Fibroblast of lung (primary cell): ENCODE measurements around the gene CFAP410. TPM values are rescaled to one million over a fixed set of nuclear protein-coding genes. Genes with fewer than 3 reads are reported as not detected.

Experiments used
- DNase-seq, 2 donors: peaks; one replicate each; pipeline versions ENCODE4 v3.0.0 to v3.0.0-alpha.2; 2010; ENCODE audit warnings: low read depth in 2 of 2
- H2AFZ ChIP-seq: 2 replicates; pipeline ENCODE4 v1.5.1; 2012; ENCODE audit warnings: low read length, control low read depth, inconsistent platforms
- H3K27ac ChIP-seq: 2 replicates; pipeline ENCODE4 v1.5.1; 2011; ENCODE audit warnings: low read length, control low read depth; ENCODE audit not compliant: insufficient read depth
- H3K27me3 ChIP-seq: 2 replicates; pipeline ENCODE4 v1.5.1; 2011; ENCODE audit warnings: mild to moderate bottlenecking, low read length; ENCODE audit not compliant: control insufficient read depth, insufficient read depth
- H3K36me3 ChIP-seq: 2 replicates; pipeline ENCODE4 v1.5.1; 2011; ENCODE audit warnings: low read length; ENCODE audit not compliant: control insufficient read depth, insufficient read depth
- H3K4me1 ChIP-seq: 2 replicates; pipeline ENCODE4 v1.5.1; 2011; ENCODE audit warnings: low read length; ENCODE audit not compliant: control insufficient read depth, insufficient read depth; ENCODE audit errors: extremely low read depth
- H3K4me2 ChIP-seq: 2 replicates; pipeline ENCODE4 v1.5.1; 2011; ENCODE audit warnings: low read length, control low read depth; ENCODE audit not compliant: insufficient read depth; ENCODE audit errors: extremely low read depth
- H3K4me3 ChIP-seq, 4 experiments: fragments of 200-600 bp in 1 of 4; sonication (generic) in 1 of 4; replicated peaks in 1 of 4; 2 replicates each; pipeline ENCODE4 v1.5.1; 2011 to 2016; ENCODE audit warnings: low read length in 4 of 4, low read depth in 3 of 4, mild to moderate bottlenecking in 3 of 4, control low read depth in 2 of 4, inconsistent platforms in 1 of 4, mixed read lengths in 1 of 4; ENCODE audit not compliant: insufficient read depth in 1 of 4; ENCODE audit errors: control extremely low read depth in 1 of 4
- H3K79me2 ChIP-seq: 2 replicates; pipeline ENCODE4 v1.5.1; 2012; ENCODE audit warnings: mild to moderate bottlenecking, low read length, inconsistent platforms; ENCODE audit not compliant: control insufficient read depth, insufficient read depth
- H3K9ac ChIP-seq: 2 replicates; pipeline ENCODE4 v1.5.1; 2011; ENCODE audit warnings: mild to moderate bottlenecking, low read length, control low read depth; ENCODE audit not compliant: insufficient read depth
- H3K9me3 ChIP-seq: 2 replicates; pipeline ENCODE4 v1.5.1; 2012; ENCODE audit warnings: low read depth, low read length; ENCODE audit not compliant: control insufficient read depth, insufficient read depth
- H4K20me1 ChIP-seq: 2 replicates; pipeline ENCODE4 v1.5.1; 2011; ENCODE audit warnings: low read length; ENCODE audit not compliant: control insufficient read depth, insufficient read depth; ENCODE audit errors: extremely low read depth
- CTCF ChIP-seq, 2 donors: IDR thresholded peaks in 1 of 2; conservative IDR thresholded peaks in 1 of 2; 1 replicate in 1 of 2; 2 replicates in 1 of 2; pipeline ENCODE4 v1.5.1; 2011 to 2012; ENCODE audit warnings: low read length in 2 of 2, control low read depth in 1 of 2, inconsistent platforms in 1 of 2, low read depth in 1 of 2, mild to moderate bottlenecking in 1 of 2
- EZH2 ChIP-seq: IDR thresholded peaks from 2 replicates; pipeline ENCODE4 v1.5.1; 2012; ENCODE audit warnings: low read length, control low read depth, mild to moderate bottlenecking; ENCODE audit errors: missing control alignments
- polyA plus RNA-seq, 2 donors: library from polyadenylated mRNA; depleted of rRNA in 1 of 2; stranded (reverse) in 1 of 2; unstranded in 1 of 2; fragments of >200 nt; gene quantifications; 2 replicates each; pipeline ENCODE4 v1.2.1, GENCODE V29; 2011 to 2012; ENCODE audit warnings: missing spikeins in 1 of 2
- total RNA-seq: library from RNA; depleted of rRNA; stranded (reverse); fragments of >200 nt; gene quantifications from 2 replicates; pipeline ENCODE4 v1.2.1, GENCODE V29; 2014

Gene CFAP410
- total and polyA plus RNA-seq, 2 donors (not counting 1 experiment from before 2014, with no cell fraction given): 4.9 to 7.1 TPM

GRCh38 chr21:44321846-44322450 lies 17.2 kb downstream of the CFAP410 start:
- DNase-seq: no peak
- no peak overlapping the region for H3K9ac ChIP-seq
- H3K4me2 ChIP-seq: no peak overlapping the region
- no peak overlapping the region for H3K27ac ChIP-seq
- no peak overlapping the region for H3K4me3 ChIP-seq
- no peaks in the 10 kb centered on the region for H3K79me2 ChIP-seq
- no peaks in the 10 kb centered on the region for H4K20me1 ChIP-seq
- peaks cover 17% of the 10 kb centered on the region for H3K36me3 ChIP-seq
- H3K27me3 ChIP-seq: no peaks in the 10 kb centered on the region
- no peaks in the 10 kb centered on the region for H3K4me1 ChIP-seq
- TF ChIP-seq CTCF (conservative IDR thresholded peaks at IDR 0.05 in 1 of 2, IDR thresholded peaks at IDR 0.05 in 1 of 2; ENCODE audit: low read depth in 1 of 2, low read length in 2 of 2) (no peak), EZH2 (no peak)
- no peaks in the 10 kb centered on the region for H3K9me3 ChIP-seq
- no peak overlapping the region for H2AFZ ChIP-seq

GRCh38 chr21:44320847-44321246 lies 18.3 kb downstream of the CFAP410 start:
- Histone ChIP-seq H3K27ac (no peak overlapping the region), H3K4me2 (no peak overlapping the region), H3K27me3 (no peaks in the 10 kb centered on the region), H3K9ac (no peak overlapping the region), H3K79me2 (no peaks in the 10 kb centered on the region), H3K4me1 (no peaks in the 10 kb centered on the region), H3K9me3 (no peaks in the 10 kb centered on the region), H3K36me3 (peaks cover 22% of the 10 kb centered on the region), H4K20me1 (no peaks in the 10 kb centered on the region), H2AFZ (no peak overlapping the region), H3K4me3 (no peak overlapping the region)
- no peak for DNase-seq
- TF ChIP-seq EZH2: no peak
- no peak for TF ChIP-seq CTCF (conservative IDR thresholded peaks at IDR 0.05 in 1 of 2, IDR thresholded peaks at IDR 0.05 in 1 of 2; ENCODE audit: low read depth in 1 of 2, low read length in 2 of 2)

GRCh38 chr21:44319407-44320065 lies 19.7 kb downstream of the CFAP410 start:
- DNase-seq: no peak

More at GRCh38 chr21:44319407-44320065, 19.7 kb downstream of the CFAP410 start:
- Histone ChIP-seq H3K9ac (no peak overlapping the region), H3K4me2 (no peak overlapping the region), H3K27me3 (no peaks in the 10 kb centered on the region), H3K36me3 (peaks cover 19% of the 10 kb centered on the region), H3K27ac (no peak overlapping the region), H3K9me3 (no peaks in the 10 kb centered on the region), H3K79me2 (no peaks in the 10 kb centered on the region), H2AFZ (no peak overlapping the region), H3K4me1 (no peaks in the 10 kb centered on the region), H4K20me1 (no peaks in the 10 kb centered on the region), H3K4me3 (no peak overlapping the region)
- no peak for TF ChIP-seq EZH2
- TF ChIP-seq CTCF (conservative IDR thresholded peaks at IDR 0.05 in 1 of 2, IDR thresholded peaks at IDR 0.05 in 1 of 2; ENCODE audit: low read depth in 1 of 2, low read length in 2 of 2): no peak
